Activated CD8-positive, alpha-beta memory T cell treated with anti-CD3 and anti-CD28 coated beads, Interleukin-2, amount 50 U/mL, for 24 hours (primary cell): ENCODE results near the gene CHD5.

ENCODE experiments used
- DNase-seq: peaks from one replicate; pipeline ENCODE4 v3.0.0-alpha.2; 2020; ENCODE audit errors: extremely low read depth

Gene CHD5

DNA sequence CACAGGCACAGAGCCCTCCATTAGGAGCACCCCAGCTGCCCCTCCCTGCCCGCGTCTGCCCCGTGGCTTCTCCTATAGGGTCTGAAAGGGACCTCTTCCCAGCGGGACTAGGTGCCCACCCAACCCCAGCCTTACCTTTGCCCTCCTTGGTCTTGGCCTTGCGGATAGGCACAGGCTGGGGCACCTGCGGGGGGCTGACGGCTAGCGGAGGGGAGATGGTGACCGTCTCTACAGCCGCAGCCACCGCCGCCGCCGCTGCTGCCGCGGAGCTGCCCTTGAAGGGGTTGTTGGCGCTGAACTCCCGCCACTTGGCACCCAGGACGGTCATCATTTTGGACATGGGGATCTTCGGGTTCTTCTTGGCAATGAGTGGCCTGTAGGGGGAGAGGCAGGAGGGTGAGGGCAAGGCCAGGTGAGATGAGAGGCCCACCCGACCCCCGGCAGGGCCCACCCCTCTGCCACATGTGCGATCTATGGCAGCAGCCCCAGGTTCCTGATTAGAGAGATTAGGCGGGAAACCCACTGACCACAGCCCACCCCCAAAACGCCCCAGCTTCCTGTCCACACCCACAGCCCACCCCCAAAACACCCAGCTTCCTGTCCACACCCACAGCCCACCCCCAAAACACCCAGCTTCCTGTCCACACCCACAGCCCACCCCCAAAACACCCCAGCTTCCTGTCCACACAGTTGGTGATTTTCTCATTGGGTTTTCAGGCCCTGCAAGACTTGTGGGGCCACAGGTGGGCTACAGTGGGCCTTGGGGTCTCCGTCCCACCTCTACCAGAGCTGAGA is 25.4 kb downstream of the CHD5 start:
- no peak for DNase-seq

DNA sequence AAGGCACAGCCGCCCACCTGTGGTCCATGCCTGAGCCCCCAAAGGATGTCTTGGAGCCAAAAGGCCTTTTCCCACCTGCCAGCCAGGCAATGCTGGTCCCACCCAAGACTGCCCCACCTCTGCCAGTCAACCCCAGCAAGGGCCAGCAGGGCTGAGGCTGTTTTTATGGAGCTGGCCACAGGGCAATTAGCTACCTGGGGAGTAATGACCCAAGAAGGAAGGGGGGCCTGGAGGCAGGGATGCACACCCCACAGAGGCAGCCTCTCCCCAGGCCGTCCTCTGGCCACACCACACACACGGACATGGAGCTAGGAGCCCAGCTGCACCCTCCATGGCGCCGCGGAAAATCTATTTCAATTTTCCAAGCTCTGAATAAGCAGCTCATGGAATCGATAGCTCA is 27.2 kb downstream of the CHD5 start:
- no peak for DNase-seq

DNA sequence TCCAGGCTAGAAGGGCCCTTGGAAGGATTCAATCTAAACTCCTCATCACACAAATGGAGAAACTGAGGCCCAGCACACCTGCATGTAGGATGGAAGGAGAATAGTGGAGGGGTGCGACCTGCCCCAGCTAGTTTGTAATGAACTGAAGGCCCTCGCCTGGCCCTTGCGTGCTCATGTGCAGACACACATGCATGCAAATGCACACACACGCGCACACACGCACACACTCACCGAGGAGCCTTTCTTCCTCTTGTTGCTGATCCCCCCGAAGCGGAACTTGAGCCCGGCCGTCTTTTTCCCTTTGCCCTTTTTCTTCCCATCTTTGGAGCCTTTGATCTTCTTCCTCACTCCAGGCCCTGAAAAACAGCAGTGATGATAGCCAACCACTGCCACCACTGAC is 27.9 kb downstream of the CHD5 start:
- no peak for DNase-seq

DNA sequence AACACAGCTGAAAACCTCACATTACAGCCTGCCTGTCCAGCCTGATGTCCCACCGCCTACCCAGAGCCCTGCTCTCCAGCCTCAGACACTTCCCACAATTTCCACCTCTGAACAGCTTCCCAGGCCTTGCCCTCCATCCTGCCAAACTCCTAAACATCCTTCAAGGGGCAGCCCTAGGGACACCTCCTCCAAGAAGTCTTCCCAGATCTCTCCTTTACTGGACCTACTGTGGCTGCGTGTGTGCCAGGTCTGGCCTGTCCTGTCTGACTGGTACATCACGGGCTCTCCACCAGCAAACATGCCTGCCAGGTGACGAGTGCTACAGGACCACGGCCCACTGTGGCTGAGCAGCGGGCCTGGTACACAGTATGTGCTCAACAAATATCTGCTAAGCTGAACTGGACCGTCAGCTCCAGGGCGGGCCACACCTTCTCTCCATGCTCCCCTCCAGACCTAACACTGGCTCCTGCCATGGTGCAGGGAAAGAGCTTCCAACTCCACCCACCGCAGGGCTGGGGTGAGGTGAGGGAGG is 28.8 kb downstream of the CHD5 start:
- DNase-seq, result no peak

DNA sequence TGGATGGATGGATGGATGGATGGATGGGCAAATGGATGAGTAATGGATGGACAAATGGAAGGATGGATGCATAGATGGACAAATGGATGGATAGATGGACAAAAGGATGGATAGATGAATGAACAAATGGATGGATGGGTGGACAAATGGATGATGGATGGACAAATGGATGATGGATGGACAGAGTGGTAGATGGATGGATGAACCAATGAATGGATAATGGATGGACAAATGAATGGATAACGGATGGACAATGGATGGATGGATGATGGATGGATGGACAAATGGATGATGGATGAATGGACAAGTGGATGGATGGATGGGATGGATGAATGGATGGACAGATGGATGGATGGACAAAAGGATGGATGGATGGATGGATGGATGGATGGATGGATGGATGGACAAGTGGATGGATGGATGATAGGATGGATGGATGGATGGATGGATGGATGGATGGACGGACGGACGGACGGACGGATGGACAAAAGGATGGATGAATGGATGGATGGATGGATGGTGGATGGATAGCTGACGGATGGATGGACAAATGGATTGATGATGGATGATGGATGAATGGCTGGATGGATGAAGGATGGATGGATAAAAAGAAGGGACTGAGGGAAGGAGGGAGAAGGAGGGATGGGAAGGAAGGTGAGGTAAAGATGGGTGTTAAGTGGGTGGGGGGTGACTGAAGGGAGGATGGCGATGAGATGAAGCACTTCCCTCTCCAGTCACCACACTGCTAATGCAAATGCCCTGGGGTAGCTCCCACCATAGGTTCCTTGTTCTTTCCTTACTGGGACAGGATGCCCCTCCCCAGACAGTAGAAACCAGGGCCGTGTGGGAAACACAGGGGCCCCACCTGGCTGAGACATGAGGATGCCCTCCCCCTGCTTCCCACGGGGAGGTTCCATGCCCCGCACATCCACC is 29.8 kb downstream of the CHD5 start:
- DNase-seq, result no peak

DNA sequence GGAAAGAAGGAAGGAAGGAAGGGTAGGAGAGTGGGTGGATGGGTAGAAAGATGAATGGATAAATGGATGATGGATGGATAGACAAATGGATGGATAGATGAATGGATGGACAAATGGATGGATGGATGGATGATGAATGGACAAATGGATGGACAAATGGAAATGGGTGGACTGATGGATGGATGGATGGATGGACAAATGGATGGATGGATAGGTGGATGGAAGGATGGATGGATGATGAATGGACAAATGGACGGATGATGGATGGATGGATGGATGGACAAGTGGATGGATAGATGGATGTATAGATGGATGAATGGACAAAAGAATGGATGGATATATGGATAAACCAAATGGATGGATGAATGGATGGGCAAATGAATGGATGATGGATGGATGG is 30.5 kb downstream of the CHD5 start:
- no peak for DNase-seq

DNA sequence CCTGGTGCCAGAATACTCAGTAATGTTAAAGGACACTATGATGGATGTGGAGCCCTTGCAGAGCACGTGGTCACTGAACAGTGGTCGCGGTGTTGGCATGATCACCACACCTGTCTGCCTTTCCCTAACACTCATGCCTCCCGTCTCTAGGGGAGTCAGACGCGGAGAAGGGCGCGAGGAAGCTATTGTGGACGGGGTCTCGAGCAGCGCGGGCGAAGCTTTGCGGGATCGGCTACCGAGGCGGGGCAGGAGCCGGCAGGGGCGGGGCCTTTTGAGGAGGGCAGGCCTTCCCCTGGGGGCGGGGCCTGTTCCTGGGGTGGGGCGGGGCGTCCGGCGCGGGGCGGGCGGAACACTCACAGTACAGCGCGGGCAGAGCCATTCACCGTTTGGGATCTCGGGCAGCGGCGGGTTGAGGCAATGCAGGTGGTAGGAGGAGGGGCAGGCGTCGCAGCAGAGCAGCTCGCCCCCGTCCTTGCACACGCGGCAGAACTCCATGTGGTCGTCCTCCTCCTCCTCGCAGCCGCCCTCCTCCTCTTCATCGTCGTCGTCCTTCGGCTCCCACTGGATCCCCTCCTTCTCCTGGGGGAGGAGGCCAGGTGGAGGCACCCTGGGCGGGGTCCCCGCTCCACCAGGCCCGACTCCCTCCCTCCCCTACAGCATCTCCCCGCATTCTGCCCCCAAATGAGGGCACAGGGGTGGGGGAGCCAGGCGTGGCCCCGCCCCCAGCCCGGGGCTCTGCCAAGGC is 31.5 kb downstream of the CHD5 start:
- DNase-seq, result peak; percentile 26

DNA sequence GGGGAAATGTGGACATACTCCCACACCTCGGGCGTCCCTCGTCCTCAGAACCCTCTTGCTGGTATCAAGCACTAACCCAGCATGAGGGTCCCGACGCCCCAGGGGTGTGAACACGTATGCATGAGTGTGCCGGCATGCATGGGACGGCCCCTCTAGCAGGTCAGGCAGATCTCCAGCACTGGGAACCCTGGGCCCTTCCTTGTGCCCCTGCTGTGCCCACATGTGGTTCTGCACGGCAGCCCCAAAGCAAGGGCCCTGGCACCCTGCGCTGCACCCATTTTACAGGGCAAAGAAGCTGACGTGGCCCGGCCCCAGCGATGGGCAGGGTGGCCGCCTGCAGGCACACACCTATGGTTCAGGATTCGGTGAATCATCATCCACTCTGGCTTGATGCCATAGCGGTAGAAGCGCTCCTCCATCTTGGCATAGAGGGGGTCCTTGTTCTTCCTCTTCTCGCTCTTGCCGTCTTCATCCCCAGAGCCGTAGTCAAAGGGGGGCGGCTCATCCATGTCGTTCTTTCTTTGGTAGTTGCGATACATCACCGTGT is 34.2 kb downstream of the CHD5 start:
- DNase-seq, result no peak

DNA sequence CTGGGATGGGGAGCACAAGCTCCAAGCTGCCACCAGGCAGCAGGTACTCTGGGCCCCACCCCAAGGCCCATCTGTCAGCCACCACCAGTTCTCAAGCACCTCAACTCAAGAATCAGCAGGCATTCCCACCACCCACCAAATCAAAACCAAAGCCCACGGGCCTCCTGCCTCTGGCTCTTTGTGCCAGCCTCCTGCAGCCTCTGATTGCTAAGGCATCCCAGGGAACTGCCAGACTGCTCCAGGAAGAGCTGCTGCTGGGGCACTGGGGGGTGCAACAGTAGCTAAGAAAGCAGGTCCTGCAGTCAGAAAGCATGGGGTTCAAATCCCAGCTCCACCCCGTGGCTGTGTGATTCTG is 34.7 kb downstream of the CHD5 start:
- no peak for DNase-seq

DNA sequence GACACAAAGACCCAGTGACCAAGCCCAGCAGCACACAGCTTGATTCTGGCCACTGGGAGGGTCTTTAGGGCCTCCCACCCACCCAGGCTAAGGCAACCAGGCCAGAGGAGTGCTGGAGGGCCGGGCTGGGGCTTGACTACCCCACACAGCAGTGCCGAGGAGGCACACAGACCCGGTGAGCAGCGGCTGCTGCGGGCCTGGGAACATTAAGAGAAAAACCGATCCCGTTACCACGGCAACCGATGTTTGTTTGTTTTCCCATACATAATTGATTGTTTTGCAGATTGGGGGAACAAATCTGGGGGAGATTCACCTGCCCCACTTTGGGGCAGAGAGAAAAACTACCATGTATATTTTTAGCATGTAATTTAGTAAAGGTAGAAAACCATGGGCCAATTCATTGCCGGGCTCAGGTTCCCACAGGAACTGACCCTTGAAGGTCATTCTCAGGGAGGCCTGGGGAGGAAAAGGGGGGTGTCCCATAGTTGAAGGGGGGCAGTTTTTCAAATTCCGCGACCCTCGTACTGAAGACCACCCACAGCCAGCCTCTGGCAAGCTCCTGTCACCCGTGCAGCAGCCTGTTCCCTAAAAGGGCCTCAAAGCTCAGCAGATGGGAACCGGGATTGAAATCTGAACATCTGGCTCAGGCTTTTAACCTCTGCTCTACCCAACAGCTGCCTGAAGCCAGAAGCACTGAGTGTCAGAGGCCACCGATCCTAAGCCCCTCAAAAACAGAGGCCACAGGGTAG is 35.3 kb downstream of the CHD5 start:
- no peak for DNase-seq

DNA sequence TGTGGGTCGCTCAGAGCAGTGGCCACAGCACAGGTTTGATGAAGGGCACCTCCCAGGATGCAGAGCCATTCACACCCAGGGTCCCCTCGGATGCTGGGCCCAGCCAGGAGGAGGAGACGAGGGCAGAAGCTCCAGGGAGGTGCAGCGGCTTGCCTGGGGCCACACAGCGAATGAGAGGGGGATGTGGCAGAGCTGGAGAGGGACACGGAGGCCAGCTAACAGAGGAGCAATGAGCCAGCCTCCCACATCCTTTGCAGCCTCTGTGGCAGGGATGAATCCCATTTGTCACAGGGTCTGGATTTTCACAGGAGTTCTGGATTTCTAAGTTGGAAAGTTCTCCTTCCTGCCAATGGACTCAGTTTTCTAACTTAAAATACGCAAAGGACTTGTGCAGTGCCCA is 35.9 kb downstream of the CHD5 start:
- DNase-seq, result no peak

DNA sequence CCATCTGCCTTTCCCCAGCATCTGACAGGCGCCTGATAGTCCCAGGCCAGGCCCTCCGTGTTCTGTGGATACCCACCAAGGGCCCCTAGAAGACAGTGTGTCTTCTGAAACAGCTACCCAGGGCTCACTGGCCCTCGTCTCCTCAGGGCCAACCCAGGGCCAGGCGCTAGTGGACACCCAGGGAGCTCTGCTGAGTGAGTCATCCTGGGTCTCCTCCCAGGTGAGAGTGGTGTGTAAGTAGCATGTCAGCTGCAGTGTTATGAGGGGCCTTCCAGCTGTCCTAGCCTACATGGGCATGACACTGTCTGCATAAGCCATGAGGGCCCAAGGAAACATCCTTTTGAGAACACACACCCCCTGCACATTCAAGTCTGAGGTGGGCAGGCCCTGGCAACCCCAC is 36.7 kb downstream of the CHD5 start:
- DNase-seq, result no peak

DNA sequence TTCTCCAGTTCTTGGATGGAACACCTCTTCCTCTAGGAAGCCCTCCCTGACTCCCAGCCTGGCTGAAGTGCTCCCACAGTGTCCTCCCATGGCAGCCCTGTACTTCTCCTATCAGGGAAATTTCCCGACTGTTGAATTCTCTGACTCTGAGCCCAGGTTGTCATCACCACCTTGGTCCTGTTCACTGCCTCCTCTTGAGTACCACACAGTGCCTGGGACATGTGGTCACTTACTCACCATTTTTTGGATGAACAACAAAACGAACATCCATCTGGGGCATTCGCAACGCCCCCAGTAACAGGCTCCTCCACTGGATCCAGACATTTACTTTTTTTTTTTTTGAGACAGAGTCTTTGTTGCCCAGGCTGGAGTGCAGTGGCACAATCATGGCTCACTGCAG is 37.4 kb downstream of the CHD5 start:
- no peak for DNase-seq

DNA sequence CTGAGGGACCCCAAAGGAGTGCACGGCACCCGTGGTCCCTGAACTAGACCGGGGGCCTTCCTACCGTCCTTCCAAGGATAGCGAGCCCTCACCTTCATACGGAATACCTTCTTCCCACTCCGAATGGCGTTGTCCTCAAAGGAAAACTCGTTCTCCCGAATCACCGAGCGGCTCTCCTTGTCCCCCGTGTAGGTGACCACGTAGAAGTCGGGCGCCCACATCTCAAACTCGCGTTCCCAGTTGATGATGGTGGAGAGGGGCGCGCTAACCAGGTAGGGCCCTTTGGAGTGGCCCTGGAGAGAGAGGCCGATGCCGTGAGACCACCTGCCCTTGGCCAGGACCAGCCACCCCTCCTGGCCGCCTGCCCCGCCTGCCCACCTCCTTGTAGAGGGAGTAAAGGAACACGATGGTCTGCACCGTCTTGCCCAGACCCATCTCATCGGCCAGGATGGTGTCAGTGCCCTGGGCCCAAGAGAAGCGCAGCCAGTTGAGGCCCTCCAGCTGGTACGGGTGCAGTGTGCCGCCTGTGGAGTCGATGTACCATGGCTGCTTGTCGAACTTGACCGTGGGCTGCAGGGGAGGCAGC is 38.0 kb downstream of the CHD5 start:
- DNase-seq, result no peak

DNA sequence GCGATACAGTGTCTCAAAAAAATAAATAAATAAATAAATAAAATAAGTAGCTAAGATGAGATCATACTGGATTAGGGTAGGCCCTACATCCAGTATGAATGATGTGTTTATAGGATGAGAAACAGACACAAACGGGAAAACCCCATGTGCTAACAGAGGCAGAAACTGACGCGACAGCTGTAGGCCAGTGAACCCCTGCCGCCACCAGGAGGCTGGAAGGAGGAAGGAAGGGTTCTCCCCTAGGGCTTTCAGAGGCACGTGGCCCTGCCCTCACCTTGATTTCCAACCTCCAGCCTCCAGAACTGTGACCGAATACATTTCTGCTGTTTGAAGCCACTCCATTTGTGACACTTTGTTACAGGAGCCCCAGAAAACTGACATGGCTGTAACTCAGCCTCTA is 38.5 kb downstream of the CHD5 start:
- DNase-seq, result no peak

DNA sequence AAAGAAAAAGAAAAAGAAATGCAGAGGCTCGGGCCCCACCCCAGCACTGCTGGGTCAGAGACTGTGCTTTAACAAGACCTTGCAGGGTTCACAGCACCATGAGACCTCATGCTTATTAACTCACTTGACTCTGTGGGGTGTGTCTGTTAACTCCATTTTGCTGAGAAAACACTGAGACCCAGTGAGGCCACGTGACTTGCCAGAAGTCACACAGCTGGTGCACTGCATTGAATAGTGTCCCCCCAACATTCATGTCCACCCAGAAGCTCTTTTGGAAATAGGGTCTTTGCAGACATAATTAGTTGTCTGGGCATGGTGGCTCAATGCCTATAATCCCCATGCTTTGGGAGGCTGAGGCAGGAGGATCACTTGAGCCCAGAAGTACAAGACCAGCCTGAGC is 39.7 kb downstream of the CHD5 start:
- no peak for DNase-seq

DNA sequence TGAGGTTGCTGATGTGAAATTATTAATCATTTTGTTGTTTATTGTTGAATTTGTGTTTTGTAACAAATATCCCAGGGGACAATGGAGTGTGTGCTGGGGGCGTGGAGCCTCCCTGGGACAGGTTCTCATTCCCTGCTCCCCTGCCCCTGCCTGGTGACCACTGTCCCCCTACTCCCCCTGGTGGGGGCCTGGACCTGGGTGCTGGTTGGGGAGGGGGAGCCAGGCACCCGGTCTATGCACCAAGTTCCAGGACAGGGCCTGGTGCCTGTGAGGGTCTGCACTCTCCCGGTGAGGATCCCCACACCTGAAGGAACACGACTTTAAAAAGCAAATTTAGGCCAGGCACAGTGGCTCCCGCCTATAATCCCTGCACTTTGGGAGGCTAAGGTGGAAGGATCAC is 42.4 kb downstream of the CHD5 start:
- no peak for DNase-seq

DNA sequence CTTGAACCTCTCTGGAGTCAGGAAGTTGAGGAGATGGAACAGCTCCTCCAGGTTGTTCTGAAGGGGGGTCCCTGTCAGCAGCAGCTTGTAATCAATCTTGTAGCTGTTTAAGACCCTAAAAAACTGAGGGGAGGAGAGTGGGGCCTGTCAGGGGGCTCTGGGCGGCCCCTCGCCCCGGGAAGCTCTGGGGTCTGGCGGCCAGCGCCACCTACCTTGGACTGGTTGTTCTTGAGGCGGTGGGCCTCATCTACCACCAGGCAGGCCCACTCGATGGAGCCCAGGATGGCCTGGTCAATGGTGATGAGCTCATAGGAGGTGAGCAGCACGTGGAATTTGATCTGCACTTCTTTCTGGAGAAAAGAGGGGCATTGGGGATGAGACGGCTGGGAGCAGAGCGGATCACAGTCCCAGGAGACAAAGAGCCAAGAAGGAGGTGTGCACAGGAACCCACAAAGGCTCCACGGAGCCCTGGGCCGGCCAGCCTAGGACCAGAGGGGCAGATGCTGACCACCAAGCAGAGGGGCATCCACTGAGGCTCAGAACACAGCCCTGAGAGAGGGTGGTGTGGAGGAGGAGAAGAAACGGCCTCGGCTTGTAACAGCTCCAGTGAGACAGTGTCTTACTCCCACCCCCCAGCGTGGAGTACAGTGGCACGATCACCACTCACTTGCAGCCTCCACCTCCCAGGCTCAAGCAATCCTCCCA is 43.5 kb downstream of the CHD5 start:
- no peak for DNase-seq

DNA sequence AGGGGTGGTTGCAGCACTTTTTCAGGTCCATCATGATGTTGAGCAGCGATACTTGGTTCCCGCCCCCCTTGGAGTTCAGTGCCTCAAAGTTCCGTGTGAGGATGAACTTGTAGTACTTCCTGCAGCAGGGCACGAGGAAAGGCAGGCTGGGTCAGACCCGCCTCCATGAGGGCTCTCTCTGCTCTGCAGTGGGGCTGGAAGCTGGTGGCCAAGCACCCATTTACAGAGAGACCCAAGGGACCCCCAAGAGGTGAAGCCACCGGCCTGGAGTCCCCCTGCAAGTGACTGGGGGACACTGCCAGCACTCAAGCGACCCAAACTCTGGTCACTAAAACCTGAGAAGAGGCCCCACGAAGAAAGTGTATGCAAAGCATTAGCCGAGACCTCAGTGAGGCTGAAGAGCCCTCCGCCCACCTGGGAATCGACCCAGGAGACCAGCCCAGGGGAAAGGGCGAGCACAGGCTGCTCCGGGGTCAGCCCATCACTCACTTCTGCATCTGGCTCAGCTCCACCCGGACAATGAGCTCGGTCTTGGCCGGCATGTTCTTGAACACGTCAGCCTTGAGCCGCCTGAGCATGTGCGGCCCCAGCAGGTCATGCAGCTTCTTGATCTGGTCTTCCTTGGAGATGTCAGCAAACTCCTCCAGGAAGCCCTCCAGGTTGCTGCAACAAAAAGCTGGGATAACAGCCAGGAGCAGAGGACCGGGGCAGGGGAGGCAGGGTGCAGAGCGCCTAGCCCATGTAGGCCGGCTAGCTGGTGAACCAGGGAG is 45.2 kb downstream of the CHD5 start:
- no peak for DNase-seq
